ENCODE measurements around the gene BPHL. TPM values are rescaled to one million over a fixed set of nuclear protein-coding genes. Genes with fewer than 3 reads are reported as not detected.
"Not testable (repeated sequence)": the region's sequence is repeated elsewhere in the genome, so short reads cannot be mapped to it uniquely, and the experiment has no call there.

The BPHL gene
- total RNA-seq, 1 experiment from 2014 or later: 36.3 TPM

- ChIA-PET CTCF (interaction anchor here (0.5 kb wide), 1 partner anchor 270 kb away, joined by 10 read pairs; no protein-coding TSS in a partner anchor), POLR2A (no interaction called here)
- H3K36me3 ChIP-seq (ENCODE audit: control insufficient read depth, insufficient read depth, low read length): no peaks in the 10 kb centered on the region
- no peaks in the 10 kb centered on the region for H3K4me1 ChIP-seq (ENCODE audit: control insufficient read depth, insufficient read depth, low read length)
- no peak overlapping the region for H3K4me3 ChIP-seq (ENCODE audit: low read depth in 2 of 2, low read length in 2 of 2)
- H3K9me3 ChIP-seq (ENCODE audit: control insufficient read depth, insufficient read depth, low read depth, low read length): no peaks in the 10 kb centered on the region
- no TSS peak for BruUV-seq (replicated peaks)
- no peak overlapping the region for H3K27ac ChIP-seq (ENCODE audit: low read length)
- peaks cover 3% of the 10 kb centered on the region; the same call in 1 of the 2 replicates for H3K27me3 ChIP-seq (ENCODE audit: control insufficient read depth, insufficient read depth, low read length)
- intact Hi-C loops (cut with micrococcal nuclease; ENCODE audit: unreplicated experiment) (no loop called here), in situ Hi-C loops (cut with HindIII; ENCODE audit: low pct_unique_long_range_greater_than_20kb, low sequenced_read_pairs) (no loop called here)
- ATAC-seq (no peak), DNase-seq (ENCODE audit: low read depth, low spot score) (no peak)
- TF ChIP-seq POLR2AphosphoS5 (IDR thresholded peaks at IDR 0.05; ENCODE audit: low read depth, low read length): no peak
- no peak for TF ChIP-seq TCF7L2 (IDR thresholded peaks at IDR 0.05; ENCODE audit: low read depth, low read length)
- no peak for TF ChIP-seq CTCF (IDR thresholded peaks at IDR 0.05)
These were observed 69.8 kb downstream of the BPHL start for GRCh38 chr6:3188262-3188661.

- BruUV-seq (replicated peaks); ATAC-seq; H3K4me3 ChIP-seq (ENCODE audit: low read depth in 2 of 2, low read length in 2 of 2); H3K4me1 ChIP-seq (ENCODE audit: control insufficient read depth, insufficient read depth, low read length); CTCF ChIA-PET; intact Hi-C loops (cut with micrococcal nuclease; ENCODE audit: unreplicated experiment); H3K27me3 ChIP-seq (ENCODE audit: control insufficient read depth, insufficient read depth, low read length); DNase-seq (ENCODE audit: low read depth, low spot score); H3K36me3 ChIP-seq (ENCODE audit: control insufficient read depth, insufficient read depth, low read length); H3K9me3 ChIP-seq (ENCODE audit: control insufficient read depth, insufficient read depth, low read depth, low read length); in situ Hi-C loops (cut with HindIII; ENCODE audit: low pct_unique_long_range_greater_than_20kb, low sequenced_read_pairs); H3K27ac ChIP-seq (ENCODE audit: low read length): not testable (repeated sequence)
- POLR2A ChIA-PET: interaction anchor here (0.5 to 0.6 kb wide), 2 partner anchors 15 to 190 kb away, joined by 10 to 12 read pairs; no protein-coding TSS in a partner anchor
These were observed 70.7 kb downstream of the BPHL start for GRCh38 chr6:3189192-3189591.

DNA sequence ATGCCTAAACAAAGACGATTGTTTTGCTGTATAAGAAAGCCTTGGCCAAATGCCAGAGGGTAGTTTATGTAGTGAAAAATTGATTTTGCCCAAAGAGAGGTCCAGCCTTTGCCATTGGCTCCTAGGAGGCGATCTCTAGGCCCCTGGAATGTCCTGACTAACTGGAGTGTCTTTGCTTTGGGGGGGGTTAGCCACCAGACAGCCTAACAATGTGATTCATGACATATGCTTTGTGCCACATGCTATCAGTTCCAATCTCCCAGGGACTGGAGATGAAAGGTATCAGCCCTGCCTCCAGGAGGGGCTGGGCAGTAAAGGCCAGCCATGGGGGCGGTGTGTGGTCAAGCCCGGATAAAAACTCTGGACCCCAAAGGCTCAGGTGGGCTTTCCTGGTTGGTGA lies 71.5 kb downstream of the BPHL start:
- H3K4me3 ChIP-seq (ENCODE audit: low read depth in 2 of 2, low read length in 2 of 2): no peak overlapping the region
- in situ Hi-C loops (cut with HindIII; ENCODE audit: low pct_unique_long_range_greater_than_20kb, low sequenced_read_pairs): no loop called here
- ChIA-PET CTCF (no interaction called here), POLR2A (no interaction called here)
- H3K36me3 ChIP-seq (ENCODE audit: control insufficient read depth, insufficient read depth, low read length): no peaks in the 10 kb centered on the region
- H3K27ac ChIP-seq (ENCODE audit: low read length): no peak overlapping the region
- BruUV-seq (replicated peaks): no TSS peak
- DNase-seq (ENCODE audit: low read depth, low spot score): no peak
- TF ChIP-seq TCF7L2 (IDR thresholded peaks at IDR 0.05; ENCODE audit: low read depth, low read length) (no peak), POLR2AphosphoS5 (IDR thresholded peaks at IDR 0.05; ENCODE audit: low read depth, low read length) (no peak), SIN3A (IDR thresholded peaks at IDR 0.05; ENCODE audit: borderline replicate concordance, insufficient read depth, low read depth, low read length) (no peak), CTCF (IDR thresholded peaks at IDR 0.05) (no peak)
- TF ChIP-seq, protein P1, sequence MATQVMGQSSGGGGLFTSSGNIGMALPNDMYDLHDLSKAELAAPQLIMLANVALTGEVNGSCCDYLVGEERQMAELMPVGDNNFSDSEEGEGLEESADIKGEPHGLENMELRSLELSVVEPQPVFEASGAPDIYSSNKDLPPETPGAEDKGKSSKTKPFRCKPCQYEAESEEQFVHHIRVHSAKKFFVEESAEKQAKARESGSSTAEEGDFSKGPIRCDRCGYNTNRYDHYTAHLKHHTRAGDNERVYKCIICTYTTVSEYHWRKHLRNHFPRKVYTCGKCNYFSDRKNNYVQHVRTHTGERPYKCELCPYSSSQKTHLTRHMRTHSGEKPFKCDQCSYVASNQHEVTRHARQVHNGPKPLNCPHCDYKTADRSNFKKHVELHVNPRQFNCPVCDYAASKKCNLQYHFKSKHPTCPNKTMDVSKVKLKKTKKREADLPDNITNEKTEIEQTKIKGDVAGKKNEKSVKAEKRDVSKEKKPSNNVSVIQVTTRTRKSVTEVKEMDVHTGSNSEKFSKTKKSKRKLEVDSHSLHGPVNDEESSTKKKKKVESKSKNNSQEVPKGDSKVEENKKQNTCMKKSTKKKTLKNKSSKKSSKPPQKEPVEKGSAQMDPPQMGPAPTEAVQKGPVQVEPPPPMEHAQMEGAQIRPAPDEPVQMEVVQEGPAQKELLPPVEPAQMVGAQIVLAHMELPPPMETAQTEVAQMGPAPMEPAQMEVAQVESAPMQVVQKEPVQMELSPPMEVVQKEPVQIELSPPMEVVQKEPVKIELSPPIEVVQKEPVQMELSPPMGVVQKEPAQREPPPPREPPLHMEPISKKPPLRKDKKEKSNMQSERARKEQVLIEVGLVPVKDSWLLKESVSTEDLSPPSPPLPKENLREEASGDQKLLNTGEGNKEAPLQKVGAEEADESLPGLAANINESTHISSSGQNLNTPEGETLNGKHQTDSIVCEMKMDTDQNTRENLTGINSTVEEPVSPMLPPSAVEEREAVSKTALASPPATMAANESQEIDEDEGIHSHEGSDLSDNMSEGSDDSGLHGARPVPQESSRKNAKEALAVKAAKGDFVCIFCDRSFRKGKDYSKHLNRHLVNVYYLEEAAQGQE (IDR thresholded peaks at IDR 0.05; ENCODE audit: insufficient read depth in 1 of 2, low read depth in 2 of 2, low read length in 1 of 2): no peak
- no peaks in the 10 kb centered on the region for H3K9me3 ChIP-seq (ENCODE audit: control insufficient read depth, insufficient read depth, low read depth, low read length)
- H3K4me1 ChIP-seq (ENCODE audit: control insufficient read depth, insufficient read depth, low read length): no peaks in the 10 kb centered on the region
- intact Hi-C loops (cut with micrococcal nuclease; ENCODE audit: unreplicated experiment): no loop called here
- H3K27me3 ChIP-seq (ENCODE audit: control insufficient read depth, insufficient read depth, low read length): peaks cover 3% of the 10 kb centered on the region; the same call in 1 of the 2 replicates
- no peak for ATAC-seq

All from Panc1 (cell line).